GM19099 (cell line): ENCODE results near the gene RIPK3.

Source experiments
- POLR2A ChIP-seq: IDR thresholded peaks from 3 replicates; pipeline ENCODE4 v1.6.1; 2011; ENCODE audit warnings: low read depth; ENCODE audit not compliant: insufficient read length; ENCODE audit errors: extremely low read depth

Gene RIPK3

DNA sequence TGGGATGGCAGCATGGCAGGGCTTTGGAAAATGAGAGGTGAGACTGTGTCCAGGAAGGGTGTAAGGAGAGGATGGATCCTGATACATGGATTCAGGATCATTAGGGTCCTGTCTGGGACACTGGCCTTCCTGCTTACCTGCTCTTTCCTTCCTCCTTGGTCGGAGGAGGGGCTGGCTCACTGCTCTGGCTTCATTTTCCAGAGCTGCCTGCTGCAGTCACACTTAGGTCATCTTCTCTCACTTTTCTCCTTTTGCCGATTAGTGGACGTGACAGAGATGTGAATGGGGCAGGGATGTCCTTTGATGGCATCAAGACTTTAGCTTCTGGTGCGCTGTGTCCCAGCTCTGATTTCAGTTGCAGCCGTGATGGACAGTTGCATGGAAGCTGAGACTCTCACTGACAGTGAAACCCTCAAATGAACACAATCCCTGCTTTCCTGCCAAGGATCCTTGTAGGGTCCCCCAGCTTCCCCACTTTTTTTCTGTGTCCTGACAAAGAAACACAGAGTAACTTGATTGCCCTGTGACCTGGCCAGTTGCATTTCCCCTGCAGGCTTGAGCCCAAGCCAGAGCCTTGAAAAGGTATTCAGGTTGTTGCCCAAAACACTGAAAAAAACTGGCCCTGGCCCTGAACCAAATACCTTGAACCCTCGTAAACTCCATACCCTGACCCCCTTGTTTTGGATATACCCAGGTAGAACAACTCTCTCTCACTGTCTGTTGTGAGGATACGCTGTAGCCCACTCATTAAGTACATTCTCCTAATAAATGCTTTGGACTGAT is 31.3 kb downstream of the RIPK3 start:
- TF ChIP-seq POLR2A, result no peak

- TF ChIP-seq POLR2A, result no peak
Measured at GRCh38 chr14:24307575-24308341, 32.0 kb downstream of the RIPK3 start, which contains the start of gene CIDEB. TSS of gene CIDEB (minus strand) at chr14:24307977. CDS start at chr14:24307858, 119 bp downstream.

DNA sequence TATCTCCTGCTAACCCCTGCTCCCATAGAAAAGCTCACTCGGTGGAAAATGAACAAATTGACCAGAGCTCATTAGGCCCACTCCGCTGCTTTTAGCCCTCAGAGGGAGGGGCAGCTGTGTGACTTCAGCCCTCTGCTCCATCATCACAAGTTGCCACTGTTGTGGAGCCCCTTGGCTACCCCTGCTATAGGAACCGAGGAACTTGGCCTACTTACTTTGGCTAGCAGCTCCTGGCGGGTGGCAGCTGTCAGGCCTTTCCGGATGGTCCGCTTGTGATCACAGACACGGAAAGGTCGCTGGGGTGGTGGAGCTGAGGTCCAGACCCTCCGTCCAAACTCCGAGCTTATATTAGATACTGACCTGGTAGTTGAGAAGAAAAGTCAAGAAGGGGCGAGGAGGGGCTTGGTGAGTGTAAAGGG is 32.6 kb downstream of the RIPK3 start:
- peak; percentile 3 for TF ChIP-seq POLR2A

DNA sequence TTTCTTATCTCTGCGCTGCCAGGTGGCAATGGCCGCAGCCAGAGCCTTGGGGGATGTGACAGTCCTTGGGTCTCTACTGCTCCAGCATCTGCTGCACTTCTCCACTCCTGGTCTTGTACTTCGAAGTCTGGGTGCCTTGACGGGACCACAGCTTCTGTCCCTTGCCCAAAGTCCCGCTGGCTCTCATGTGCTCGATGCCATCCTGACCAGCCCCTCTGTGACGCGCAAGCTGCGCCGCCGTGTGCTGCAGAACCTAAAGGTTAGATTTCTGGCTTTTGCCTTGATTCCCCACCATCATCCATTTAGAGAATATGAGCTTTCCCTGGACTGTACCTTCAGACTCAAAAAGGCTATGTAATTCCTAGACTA is 35.8 kb downstream of the RIPK3 start:
- no peak for TF ChIP-seq POLR2A

GRCh38 chr14:24300326-24300980 is 39.3 kb downstream of the RIPK3 start:
- TF ChIP-seq POLR2A, result no peak

- TF ChIP-seq POLR2A, result peak; percentile 75
Measured at GRCh38 chr14:24299255-24300191, 40.3 kb downstream of the RIPK3 start, which contains the start of the genes DHRS1 and NOP9. TSS of gene DHRS1 (minus strand) at chr14:24299780. CDS start at chr14:24299106, 674 bp downstream. TSS of gene NOP9 (plus strand) at chr14:24299850. CDS start at chr14:24299955, 105 bp downstream.

DNA sequence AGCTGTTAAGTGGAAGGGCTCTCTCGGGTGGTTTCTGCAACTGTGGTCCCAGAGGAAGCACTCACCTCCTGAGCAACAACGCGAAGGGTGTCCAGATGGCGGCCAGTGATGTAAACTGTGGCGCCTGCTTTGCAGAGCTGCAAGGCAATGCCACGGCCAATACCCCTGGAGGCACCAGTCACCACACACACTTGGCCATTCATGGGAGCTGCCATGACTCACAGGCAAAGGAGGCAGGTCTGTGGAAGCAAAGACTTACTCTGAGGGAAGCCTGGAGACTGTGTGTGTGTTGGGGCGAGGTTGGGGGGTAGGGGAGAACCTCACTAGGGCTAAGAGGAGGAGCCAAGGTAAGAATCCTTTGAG is 40.9 kb downstream of the RIPK3 start:
- no peak for TF ChIP-seq POLR2A

DNA sequence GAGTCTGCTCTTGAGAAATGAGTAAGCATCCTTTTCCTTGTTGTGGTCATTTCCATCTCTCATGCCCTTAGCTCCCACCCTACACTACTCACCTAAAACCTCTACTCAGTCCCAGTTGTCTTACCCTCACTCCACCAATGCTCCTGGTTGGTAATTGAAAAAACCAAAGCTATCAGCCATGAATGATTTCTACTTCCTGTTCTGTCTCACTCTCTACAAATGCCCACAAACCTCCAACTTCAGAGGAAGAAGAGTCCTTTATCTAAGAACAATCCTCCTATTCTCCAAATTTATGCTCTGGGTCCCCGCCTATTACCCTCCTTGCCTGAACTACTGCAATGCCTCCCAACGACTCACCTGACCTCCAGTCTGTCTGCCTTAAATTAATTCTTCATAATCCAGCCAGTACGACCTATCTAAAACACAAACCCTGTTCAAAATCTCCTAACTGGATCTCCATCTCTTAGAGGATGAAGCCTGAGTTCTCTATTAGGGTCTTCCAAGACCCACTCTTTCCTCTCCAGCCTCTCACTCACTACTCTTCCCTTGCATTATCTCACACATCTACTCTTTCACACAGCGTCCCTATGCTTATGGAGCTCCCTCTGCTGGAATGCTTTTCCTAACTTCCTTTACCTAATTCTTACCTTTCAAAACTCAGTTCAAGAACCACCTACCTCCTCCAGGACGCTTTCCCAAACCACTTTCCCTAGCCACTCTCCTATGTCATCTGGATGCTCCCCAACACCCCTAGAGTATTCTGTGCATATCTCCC is 42.4 kb downstream of the RIPK3 start:
- TF ChIP-seq POLR2A, result no peak

DNA sequence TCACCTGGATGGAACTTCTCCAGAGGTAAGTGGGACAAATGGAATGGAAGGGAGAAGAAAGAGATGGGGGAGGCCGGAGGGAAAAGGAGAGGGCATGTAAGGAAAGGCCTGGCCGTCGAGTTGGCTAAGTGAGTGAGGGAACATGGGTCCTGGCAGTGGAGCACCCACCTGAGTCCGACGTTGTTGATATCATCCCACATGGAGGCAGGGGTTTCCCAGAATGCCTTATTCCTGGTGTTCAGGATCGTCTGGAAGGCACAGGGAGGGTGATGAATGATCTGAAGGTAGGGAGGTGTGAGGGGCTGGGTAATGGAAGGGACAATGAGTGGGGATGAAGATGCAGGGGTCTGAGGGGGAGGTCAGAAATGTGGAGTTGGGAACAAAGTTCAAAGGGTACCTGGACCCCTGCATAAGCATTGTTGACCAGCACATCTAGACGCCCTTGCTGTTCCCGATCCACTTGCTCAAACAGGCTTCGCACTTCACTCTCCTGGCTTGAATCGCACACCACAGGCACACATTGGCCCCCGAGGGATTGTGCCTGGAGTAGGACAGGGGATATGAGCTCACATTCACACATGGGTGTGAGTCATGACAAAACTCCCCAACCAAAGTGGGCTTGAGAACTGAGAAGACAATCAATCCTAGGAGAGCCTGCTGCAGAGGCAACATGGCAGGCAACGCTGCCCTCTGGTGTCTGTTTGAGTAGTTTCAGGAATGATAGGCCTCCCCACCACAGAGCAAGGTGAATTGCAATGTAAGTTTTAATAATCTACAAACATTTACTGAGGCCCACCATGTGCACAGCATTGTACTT is 43.2 kb downstream of the RIPK3 start:
- no peak for TF ChIP-seq POLR2A

GRCh38 chr14:24293525-24293924 is 46.3 kb downstream of the RIPK3 start:
- no peak for TF ChIP-seq POLR2A

DNA sequence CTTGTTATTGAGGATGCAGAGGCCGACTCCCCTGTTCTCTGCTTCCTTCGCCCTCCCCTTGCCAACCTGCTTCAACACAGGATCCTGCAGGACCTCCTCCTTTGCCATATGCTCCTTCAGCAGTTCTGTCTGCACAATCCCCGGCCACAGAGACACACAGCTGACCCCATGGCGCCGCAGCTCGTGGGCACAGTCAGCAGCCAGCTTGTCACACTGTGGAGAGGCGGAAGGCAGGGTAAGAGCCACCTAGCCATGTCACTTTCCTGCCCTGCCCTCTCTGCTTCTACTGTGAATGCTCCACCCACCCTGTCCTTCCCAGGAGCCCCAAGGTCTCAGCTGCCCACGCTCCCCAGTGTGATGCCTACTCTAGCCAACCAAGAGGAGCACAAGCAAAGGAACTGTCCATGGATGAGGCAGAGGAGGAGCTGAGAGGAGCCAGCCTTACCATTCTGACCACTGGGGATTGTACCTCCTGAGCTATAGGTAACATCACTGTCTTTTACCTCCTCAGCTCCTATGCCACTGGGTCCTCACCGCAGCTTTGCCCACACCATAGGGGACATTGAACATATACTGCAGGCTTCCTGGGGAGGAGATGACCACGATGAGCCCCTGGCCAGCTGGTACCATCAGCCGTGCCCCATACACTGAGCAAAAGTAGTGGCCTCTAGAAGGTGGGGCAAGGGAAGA is 47.5 kb downstream of the RIPK3 start:
- TF ChIP-seq POLR2A, result no peak

DNA sequence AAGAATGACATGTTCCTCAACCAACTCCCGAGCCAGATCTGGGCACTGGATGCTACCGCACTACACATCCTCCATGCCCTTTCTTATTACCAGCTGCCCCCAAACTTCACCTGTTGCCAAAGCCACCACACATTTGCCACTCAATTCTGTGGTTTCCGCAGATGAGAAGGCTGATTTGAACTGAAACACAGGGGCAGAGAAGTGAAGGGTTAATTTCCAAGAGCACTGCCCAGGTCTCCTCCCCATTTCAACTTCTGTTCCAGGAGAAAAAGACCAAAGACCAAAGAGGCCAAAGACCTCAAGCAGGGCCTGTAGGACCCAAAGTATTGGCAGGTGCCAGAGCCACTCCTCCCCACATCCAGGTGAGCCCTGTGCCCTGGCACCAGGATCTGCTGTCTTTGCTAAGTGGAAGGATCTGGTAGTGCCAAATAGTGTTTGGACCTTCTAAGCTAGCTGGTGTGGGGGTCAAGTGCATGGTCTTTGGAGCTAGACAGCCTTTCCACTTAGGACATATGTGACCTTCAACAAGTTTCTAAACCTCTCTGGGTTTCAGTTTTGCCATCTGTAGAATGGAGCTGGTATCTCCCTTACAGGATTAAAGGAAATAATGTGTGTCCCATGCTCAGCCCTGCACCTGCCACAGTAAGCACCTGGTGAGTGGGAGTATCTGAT is 48.2 kb downstream of the RIPK3 start:
- no peak for TF ChIP-seq POLR2A
